A673 (cell line): ENCODE measurements around the gene COA1. TPM values are rescaled to one million over a fixed set of nuclear protein-coding genes. Genes with fewer than 3 reads are reported as not detected.

Experiments
- BruUV-seq: library from RNA; stranded (reverse); fragments of 400-500 nt; replicated peaks from 2 replicates; lab custom pipeline; 2021; lab: Mats Ljungman, UMichigan
- CTCF ChIA-PET: fragments of 300-600 bp; sonication (Branson Sonifier 250); formaldehyde crosslinking; loops from one replicate; lab custom pipeline; 2022; ENCODE audit warnings: antibody characterized with exemption; lab: Charles Lee
- POLR2A ChIA-PET: fragments of 300-600 bp; sonication (Branson Sonifier 250); formaldehyde crosslinking; loops from one replicate; lab custom pipeline; 2022; ENCODE audit warnings: antibody characterized with exemption; ENCODE audit not compliant: low non-redundant PET; lab: Charles Lee
- DNase-seq: peaks from one replicate; pipeline ENCODE4 v3.0.0-alpha.2; 2015; ENCODE audit warnings: low spot score
- H3K27ac ChIP-seq: fragments of 200-600 bp; sonication (generic); 2 replicates; pipeline ENCODE4 v1.5.1; 2016; ENCODE audit warnings: mixed run types, low read depth, mild to moderate bottlenecking, mixed read lengths, antibody characterized with exemption, low read length; ENCODE audit not compliant: poor library complexity, severe bottlenecking
- H3K27me3 ChIP-seq: fragments of 200-600 bp; sonication (generic); replicated peaks from 2 replicates; pipeline ENCODE4 v1.6.1; 2017; ENCODE audit warnings: mixed run types, low read depth, mild to moderate bottlenecking, mixed read lengths, antibody characterized with exemption, low read length; ENCODE audit not compliant: insufficient read depth, poor library complexity
- H3K36me3 ChIP-seq: fragments of 200-600 bp; sonication (generic); 2 replicates; pipeline ENCODE4 v1.6.1; 2016; ENCODE audit warnings: mixed run types, mild to moderate bottlenecking, mixed read lengths, antibody characterized with exemption, low read length; ENCODE audit not compliant: insufficient read depth, poor library complexity, severe bottlenecking
- H3K4me1 ChIP-seq: fragments of 200-600 bp; sonication (generic); 2 replicates; pipeline ENCODE4 v1.6.1; 2017; ENCODE audit warnings: mixed run types, mild to moderate bottlenecking, mixed read lengths, antibody characterized with exemption, low read length; ENCODE audit not compliant: insufficient read depth, poor library complexity, severe bottlenecking
- H3K4me3 ChIP-seq: fragments of 200-600 bp; sonication (generic); 2 replicates; pipeline ENCODE4 v1.5.1; 2016; ENCODE audit warnings: low read depth, mixed run types, mild to moderate bottlenecking, mixed read lengths, low read length; ENCODE audit not compliant: poor library complexity, severe bottlenecking
- H3K9me3 ChIP-seq: fragments of 200-600 bp; sonication (generic); 2 replicates; pipeline ENCODE4 v1.6.1; 2016; ENCODE audit warnings: mixed run types, low read depth, mild to moderate bottlenecking, mixed read lengths, antibody characterized with exemption, low read length; ENCODE audit not compliant: poor library complexity, severe bottlenecking
- CTCF ChIP-seq: fragments of 300-800, 200-600 bp; sonication (generic); conservative IDR thresholded peaks from 2 replicates; pipeline ENCODE4 v1.5.1; 2017; ENCODE audit warnings: low read depth, mild to moderate bottlenecking, antibody characterized with exemption, low read length, moderate library complexity, mixed read lengths
- EZH2 ChIP-seq: fragments of 200-600 bp; sonication (generic); IDR thresholded peaks from 2 replicates; pipeline ENCODE4 v1.6.1; 2017; ENCODE audit warnings: borderline replicate concordance, low read depth, mild to moderate bottlenecking, mixed read lengths, antibody characterized with exemption, low read length; ENCODE audit not compliant: poor library complexity, severe bottlenecking
- intact Hi-C: fragments of 100-400 bp; cut with micrococcal nuclease; formaldehyde crosslinking; loops from one replicate; pipeline ENCODE4 v1.10.0; 2022; ENCODE audit not compliant: unreplicated experiment
- total RNA-seq: library from RNA; stranded (reverse); gene quantifications from 2 replicates; pipeline ENCODE4 v1.2.3, GENCODE V29; 2021

The COA1 gene
- total RNA-seq, 1 experiment from 2014 or later: 105 TPM

- no peak for DNase-seq
- intact Hi-C loops: no loop called here
- BruUV-seq: no TSS peak
- Histone ChIP-seq H3K27me3 (no peaks in the 10 kb centered on the region), H3K9me3 (no peaks in the 10 kb centered on the region), H3K4me3 (no peak overlapping the region), H3K36me3 (peaks cover 14% of the 10 kb centered on the region), H3K27ac (no peak overlapping the region), H3K4me1 (no peaks in the 10 kb centered on the region)
- CTCF ChIA-PET: no interaction called here
- POLR2A ChIA-PET: no interaction called here
- no peak for TF ChIP-seq CTCF
- no peak for TF ChIP-seq EZH2
Measured at GRCh38 chr7:43609097-43609496, 120.2 kb downstream of the COA1 start.

GRCh38 chr7:43604251-43604650 is 125.1 kb downstream of the COA1 start:
- no peak overlapping the region for H3K4me3 ChIP-seq
- no peak overlapping the region for H3K27ac ChIP-seq
- TF ChIP-seq EZH2: no peak
- no peak for TF ChIP-seq CTCF
- H3K9me3 ChIP-seq: no peaks in the 10 kb centered on the region
- H3K36me3 ChIP-seq: peaks cover 13% of the 10 kb centered on the region
- no TSS peak for BruUV-seq
- intact Hi-C loops: no loop called here
- H3K27me3 ChIP-seq: no peaks in the 10 kb centered on the region
- POLR2A ChIA-PET: no interaction called here
- H3K4me1 ChIP-seq: peaks cover 7% of the 10 kb centered on the region
- no peak for DNase-seq
- CTCF ChIA-PET: no interaction called here

GRCh38 chr7:43602256-43602655 is 127.1 kb downstream of the COA1 start:
- H3K4me3 ChIP-seq: no peak overlapping the region
- ChIA-PET CTCF (no interaction called here), POLR2A (interaction anchor here (0.6 kb wide), 1 partner anchor 109 kb away, joined by 5 read pairs; no protein-coding TSS in a partner anchor)
- TF ChIP-seq EZH2: no peak
- TF ChIP-seq CTCF: no peak
- no TSS peak for BruUV-seq
- intact Hi-C loops: no loop called here
- no peaks in the 10 kb centered on the region for H3K9me3 ChIP-seq
- H3K36me3 ChIP-seq: peaks cover 15% of the 10 kb centered on the region
- H3K27me3 ChIP-seq: no peaks in the 10 kb centered on the region
- no peak overlapping the region for H3K27ac ChIP-seq
- DNase-seq: no peak
- H3K4me1 ChIP-seq: peaks cover 7% of the 10 kb centered on the region
